B cell (primary cell): ENCODE results near the gene TNFRSF17. TPM values are rescaled to one million over a fixed set of nuclear protein-coding genes. Genes with fewer than 3 reads are reported as not detected.
A peak's percentile ranks its signal among the peaks of the same experiment; 100 is the strongest.

Source experiments
- ATAC-seq: fragments of 200-7000 bp; cut with Tn5 transposase; one replicate; pipeline ENCODE4 v1.10.0; 2021; ENCODE audit warnings: low read depth, mild to moderate bottlenecking, moderate number of reproducible peaks, moderate library complexity
- CTCF ChIA-PET: fragments of 350-600 bp; sonication (Branson Sonifier 250); formaldehyde crosslinking; loops from one replicate; lab custom pipeline; 2021; ENCODE audit warnings: antibody characterized with exemption, inconsistent platforms; lab: Charles Lee
- POLR2A ChIA-PET: fragments of 350-600 bp; sonication (Branson Sonifier 250); formaldehyde crosslinking; loops from one replicate; lab custom pipeline; 2021; ENCODE audit warnings: antibody characterized with exemption; lab: Charles Lee
- DNase-seq: peaks from one replicate; pipeline ENCODE4 v3.0.0; 2013
- H2AFZ ChIP-seq: 2 replicates; pipeline ENCODE4 v1.6.1; 2012; ENCODE audit warnings: mild to moderate bottlenecking, low read depth, low read length; ENCODE audit not compliant: insufficient read depth, poor library complexity, severe bottlenecking
- H3K27ac ChIP-seq, 2 donors: 1 replicate in 1 of 2; 2 replicates in 1 of 2; pipeline ENCODE4 v1.5.1; 2012 to 2013; ENCODE audit warnings: low read length in 2 of 2, mild to moderate bottlenecking in 2 of 2, moderate library complexity in 1 of 2
- H3K27me3 ChIP-seq, 4 experiments: fragments of 200-600 bp in 1 of 4; sonication (generic) in 1 of 4; replicated peaks in 1 of 4; 1 replicate in 2 of 4; 2 replicates in 2 of 4; pipeline versions ENCODE4 v1.6.1 to v1.7.0; 2013 to 2016; ENCODE audit warnings: low read length in 3 of 4, mild to moderate bottlenecking in 2 of 4, mixed read lengths in 1 of 4, moderate library complexity in 1 of 4; ENCODE audit not compliant: insufficient read depth in 4 of 4, control insufficient read depth in 3 of 4; ENCODE audit errors: control extremely low read depth in 1 of 4
- H3K36me3 ChIP-seq, 2 experiments: replicated peaks in 1 of 2; 1 replicate in 1 of 2; 2 replicates in 1 of 2; pipeline versions ENCODE4 v1.6.1 to v1.7.1; 2013; ENCODE audit warnings: low read length in 1 of 2; ENCODE audit not compliant: insufficient read depth in 2 of 2, control insufficient read depth in 1 of 2; ENCODE audit errors: control extremely low read depth in 1 of 2, extremely low read depth in 1 of 2
- H3K4me1 ChIP-seq, 2 donors: fragments of 200-600 bp in 1 of 2; sonication (generic) in 1 of 2; 1 replicate in 1 of 2; 2 replicates in 1 of 2; pipeline versions ENCODE4 v1.5.1 to v1.6.1; 2013 to 2017; ENCODE audit warnings: low read length in 2 of 2; ENCODE audit not compliant: control insufficient read depth in 2 of 2, insufficient read depth in 2 of 2
- H3K4me2 ChIP-seq: replicated peaks from 2 replicates; pipeline ENCODE3; 2012; ENCODE audit warnings: mild to moderate bottlenecking, low read depth, low read length; ENCODE audit not compliant: poor library complexity, severe bottlenecking
- H3K4me3 ChIP-seq, 5 experiments: fragments of 200-600 bp in 1 of 5; sonication (generic) in 1 of 5; 1 replicate in 3 of 5; 2 replicates in 2 of 5; pipeline versions ENCODE4 v1.5.1 to v1.7.0; 2011 to 2016; ENCODE audit warnings: low read length in 4 of 5, mild to moderate bottlenecking in 4 of 5, low read depth in 2 of 5, control low read depth in 1 of 5, moderate library complexity in 1 of 5; ENCODE audit not compliant: insufficient read depth in 1 of 5; ENCODE audit errors: control extremely low read depth in 1 of 5, extremely low read depth in 1 of 5
- H3K79me2 ChIP-seq: fragments of 200-600 bp; sonication (generic); one replicate; pipeline ENCODE4 v1.6.0; 2016; ENCODE audit warnings: low read length; ENCODE audit not compliant: control insufficient read depth, insufficient read depth
- H3K9ac ChIP-seq: fragments of 200-600 bp; sonication (generic); 2 replicates; pipeline ENCODE4 v1.6.1; 2017; ENCODE audit warnings: mild to moderate bottlenecking, low read length, moderate library complexity
- H3K9me3 ChIP-seq, 3 donors: one replicate each; pipeline versions ENCODE4 v1.6.1 to v1.7.1; 2013; ENCODE audit warnings: low read length in 2 of 3; ENCODE audit not compliant: control insufficient read depth in 2 of 3, insufficient read depth in 1 of 3; ENCODE audit errors: control extremely low read depth in 1 of 3
- H4K20me1 ChIP-seq: 2 replicates; pipeline ENCODE4 v1.6.0; 2012; ENCODE audit warnings: mild to moderate bottlenecking, low read length; ENCODE audit not compliant: insufficient read depth, control insufficient read depth, poor library complexity, severe bottlenecking
- H3K27ac Mint-ChIP-seq: one replicate; pipeline ENCODE4 v1.8.0; 2021; ENCODE audit warnings: mixed read lengths
- H3K27me3 Mint-ChIP-seq: one replicate; pipeline ENCODE4 v1.8.0; 2021; ENCODE audit warnings: mixed read lengths
- H3K4me1 Mint-ChIP-seq: one replicate; pipeline ENCODE4 v1.8.0; 2021; ENCODE audit warnings: mixed read lengths
- H3K4me3 Mint-ChIP-seq: one replicate; pipeline ENCODE4 v1.8.0; 2021; ENCODE audit warnings: mixed read lengths
- H3K9me3 Mint-ChIP-seq: one replicate; pipeline ENCODE4 v1.8.0; 2022; ENCODE audit warnings: mixed read lengths; ENCODE audit not compliant: insufficient read depth
- EZH2 ChIP-seq: IDR thresholded peaks from 2 replicates; pipeline ENCODE4 v1.6.1; 2012; ENCODE audit warnings: borderline replicate concordance, low read depth, mild to moderate bottlenecking, moderate library complexity, low read length; ENCODE audit not compliant: insufficient read depth, poor library complexity, severe bottlenecking
- WGBS: methylation state at CpG from one replicate; pipeline ENCODE4 v1.1.5; 2013; ENCODE audit warnings: missing lambda C conversion rate; ENCODE audit not compliant: insufficient coverage; 5-methylcytosine and 5-hydroxymethylcytosine counted together
- intact Hi-C: fragments of 100-400 bp; cut with micrococcal nuclease; formaldehyde crosslinking; loops from one replicate; pipeline ENCODE4 v1.10.0; 2022
- polyA plus RNA-seq: library from polyadenylated mRNA; depleted of rRNA; stranded (reverse); fragments of >200 nt; gene quantifications from 2 replicates; pipeline ENCODE4 v1.2.3, GENCODE V29; 2012
- total RNA-seq, 2 donors: library from RNA; stranded (reverse); fragments of 120-200 nt in 1 of 2; gene quantifications; 1 replicate in 1 of 2; 2 replicates in 1 of 2; pipeline versions ENCODE4 v1.2.3 to v1.2.4, GENCODE V29; 2013 to 2022
- TF ChIP-seq, protein P1 (sequence below): fragments of 200-600 bp; IDR thresholded peaks from one replicate; pipeline ENCODE4 v1.8.0; 2022; ENCODE audit warnings: antibody characterized with exemption, mild to moderate bottlenecking

The TNFRSF17 gene
- total and polyA plus RNA-seq, 2 donors (not counting 1 experiment from before 2014, with no cell fraction given), result 4.6 to 16.4 TPM

- intact Hi-C loops, result no loop called here
- Histone ChIP-seq H3K9ac (no peak overlapping the region), H4K20me1 (peaks cover 71% of the 10 kb centered on the region), H3K4me1 (peaks cover 48 to 56% of the 10 kb centered on the region in 2 donors), H3K79me2 (peaks cover 98% of the 10 kb centered on the region), H3K27ac (peak overlapping the region in 1 of 2 donors; percentile 14), H3K36me3 (peaks cover 4 to 16% of the 10 kb centered on the region in 2 experiments), H2AFZ (no peak overlapping the region), H3K4me3 (no peak overlapping the region), H3K4me2 (no peak overlapping the region), H3K27me3 (no peaks in the 10 kb centered on the region), H3K9me3 (no peaks in the 10 kb centered on the region)
- ChIA-PET CTCF (interaction anchor here (1.5 kb wide), 1 partner anchor 77 kb away, joined by 4 read pairs; no protein-coding TSS in a partner anchor), POLR2A (no interaction called here)
- H3K27ac Mint-ChIP-seq, result peak overlapping the region; percentile 90
- no peak overlapping the region for H3K4me3 Mint-ChIP-seq
- no peaks in the 10 kb centered on the region for H3K9me3 Mint-ChIP-seq
- ATAC-seq, result no peak
- no peak for DNase-seq
- WGBS, result 98% methylated on average over 6 of the region's 11 CpGs
- TF ChIP-seq EZH2, result no peak
- TF ChIP-seq, protein P1, sequence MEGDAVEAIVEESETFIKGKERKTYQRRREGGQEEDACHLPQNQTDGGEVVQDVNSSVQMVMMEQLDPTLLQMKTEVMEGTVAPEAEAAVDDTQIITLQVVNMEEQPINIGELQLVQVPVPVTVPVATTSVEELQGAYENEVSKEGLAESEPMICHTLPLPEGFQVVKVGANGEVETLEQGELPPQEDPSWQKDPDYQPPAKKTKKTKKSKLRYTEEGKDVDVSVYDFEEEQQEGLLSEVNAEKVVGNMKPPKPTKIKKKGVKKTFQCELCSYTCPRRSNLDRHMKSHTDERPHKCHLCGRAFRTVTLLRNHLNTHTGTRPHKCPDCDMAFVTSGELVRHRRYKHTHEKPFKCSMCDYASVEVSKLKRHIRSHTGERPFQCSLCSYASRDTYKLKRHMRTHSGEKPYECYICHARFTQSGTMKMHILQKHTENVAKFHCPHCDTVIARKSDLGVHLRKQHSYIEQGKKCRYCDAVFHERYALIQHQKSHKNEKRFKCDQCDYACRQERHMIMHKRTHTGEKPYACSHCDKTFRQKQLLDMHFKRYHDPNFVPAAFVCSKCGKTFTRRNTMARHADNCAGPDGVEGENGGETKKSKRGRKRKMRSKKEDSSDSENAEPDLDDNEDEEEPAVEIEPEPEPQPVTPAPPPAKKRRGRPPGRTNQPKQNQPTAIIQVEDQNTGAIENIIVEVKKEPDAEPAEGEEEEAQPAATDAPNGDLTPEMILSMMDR, result no peak
- no peaks in the 10 kb centered on the region for H3K27me3 Mint-ChIP-seq
- peaks cover 67% of the 10 kb centered on the region for H3K4me1 Mint-ChIP-seq
These were observed 25.8 kb downstream of the TNFRSF17 start for GRCh38 chr16:11990702-11991390.

- TF ChIP-seq EZH2, result no peak
- TF ChIP-seq, protein P1, result no peak
- Histone ChIP-seq H3K9me3 (no peaks in the 10 kb centered on the region), H3K27me3 (no peaks in the 10 kb centered on the region), H3K79me2 (peaks cover 98% of the 10 kb centered on the region), H3K4me3 (no peak overlapping the region), H3K9ac (no peak overlapping the region), H3K4me2 (no peak overlapping the region), H2AFZ (no peak overlapping the region), H3K4me1 (peaks cover 55 to 65% of the 10 kb centered on the region in 2 donors), H3K36me3 (peaks cover 4 to 11% of the 10 kb centered on the region in 2 experiments), H4K20me1 (peaks cover 74% of the 10 kb centered on the region), H3K27ac (no peak overlapping the region)
- no peak for DNase-seq
- H3K4me3 Mint-ChIP-seq, result no peak overlapping the region
- no peak for ATAC-seq
- POLR2A ChIA-PET, result no interaction called here
- H3K9me3 Mint-ChIP-seq, result no peaks in the 10 kb centered on the region
- intact Hi-C loops, result loop anchor here (2.0 kb wide), 1 partner anchor 13 kb away; no protein-coding TSS in a partner anchor
- peaks cover 71% of the 10 kb centered on the region for H3K4me1 Mint-ChIP-seq
- WGBS, result 95% methylated on average over 3 of the region's 3 CpGs
- CTCF ChIA-PET, result interaction anchor here (1.2 kb wide), 1 partner anchor 76 kb away, joined by 7 read pairs; no protein-coding TSS in a partner anchor
- no peaks in the 10 kb centered on the region for H3K27me3 Mint-ChIP-seq
- peak overlapping the region; percentile 53 for H3K27ac Mint-ChIP-seq
These were observed 27.1 kb downstream of the TNFRSF17 start for GRCh38 chr16:11992008-11992584.
